CD4-positive, alpha-beta T cell treated with Interleukin-17A for 4 hours (primary cell): ENCODE data around the gene PPIE.
"Not testable (repeated sequence)": the region's sequence is repeated elsewhere in the genome, so short reads cannot be mapped to it uniquely, and the experiment has no call there.

Source experiments
- DNase-seq: peaks from one replicate; pipeline ENCODE4 v3.0.0-alpha.2; 2020; ENCODE audit warnings: mixed read lengths

The PPIE gene

GRCh38 chr1:39760074-39761008, 21.7 kb downstream of the PPIE start:
- DNase-seq: no peak

GRCh38 chr1:39761016-39761415, 22.3 kb downstream of the PPIE start:
- DNase-seq: no peak

- no peak for DNase-seq
These were observed 23.0 kb downstream of the PPIE start for GRCh38 chr1:39761557-39762260.

- DNase-seq: no peak
These were observed 24.2 kb downstream of the PPIE start for GRCh38 chr1:39762550-39763540.

GRCh38 chr1:39763619-39764374, 25.1 kb downstream of the PPIE start:
- DNase-seq: not testable (repeated sequence)

GRCh38 chr1:39764512-39764911, 25.8 kb downstream of the PPIE start:
- DNase-seq: not testable (repeated sequence)

- DNase-seq: not testable (repeated sequence)
These were observed 27.8 kb downstream of the PPIE start for GRCh38 chr1:39766466-39766865.

GRCh38 chr1:39769502-39769901, 30.8 kb downstream of the PPIE start:
- not testable (repeated sequence) for DNase-seq

- not testable (repeated sequence) for DNase-seq
These were observed 31.7 kb downstream of the PPIE start for GRCh38 chr1:39770100-39771021.

- not testable (repeated sequence) for DNase-seq
These were observed 32.4 kb downstream of the PPIE start, which contains the start of gene OXCT2 for GRCh38 chr1:39771022-39771532. OXCT2 (minus strand) TSS chr1:39771348; CDS start chr1:39771255, 93 bp downstream.

GRCh38 chr1:39773369-39773979, 34.8 kb downstream of the PPIE start:
- not testable (repeated sequence) for DNase-seq

- not testable (repeated sequence) for DNase-seq
These were observed 36.5 kb downstream of the PPIE start for GRCh38 chr1:39775141-39775540.

GRCh38 chr1:39775676-39776399, 37.2 kb downstream of the PPIE start:
- not testable (repeated sequence) for DNase-seq

GRCh38 chr1:39776400-39776713, 37.7 kb downstream of the PPIE start:
- no peak for DNase-seq

- DNase-seq: no peak
These were observed 38.2 kb downstream of the PPIE start for GRCh38 chr1:39776886-39777285.

- DNase-seq: no peak
These were observed 38.6 kb downstream of the PPIE start for GRCh38 chr1:39777306-39777705.

GRCh38 chr1:39777896-39778295, 39.2 kb downstream of the PPIE start:
- not testable (repeated sequence) for DNase-seq

GRCh38 chr1:39778463-39779099, 39.9 kb downstream of the PPIE start:
- DNase-seq: not testable (repeated sequence)

GRCh38 chr1:39779137-39779536, 40.5 kb downstream of the PPIE start:
- DNase-seq: no peak
